ENCODE measurements around the gene CEP95. TPM values are rescaled to one million over a fixed set of nuclear protein-coding genes. Genes with fewer than 3 reads are reported as not detected.

Gene CEP95
- total RNA-seq, 1 experiment from 2014 or later, result 57.2 TPM

DNA sequence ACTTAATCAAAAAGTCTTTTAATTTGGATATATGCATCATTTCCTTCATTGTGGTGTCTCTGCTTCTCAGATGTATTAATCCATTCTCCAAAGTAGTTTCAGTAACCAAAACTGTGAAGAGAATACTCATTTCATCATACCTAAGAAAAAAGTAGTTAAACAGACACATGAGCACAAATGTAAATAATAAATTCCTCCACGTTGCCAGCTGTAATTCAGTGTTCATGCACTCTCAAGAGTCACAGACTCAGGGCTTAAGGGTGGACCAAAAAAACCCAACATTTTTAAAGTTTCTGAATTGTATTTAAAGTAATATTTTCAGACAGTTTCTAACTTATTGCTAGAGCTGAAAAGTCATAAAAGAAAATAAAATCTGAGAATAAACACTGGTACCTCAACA, 28.9 kb upstream of the CEP95 start:
- no peaks in the 10 kb centered on the region for H3K9me3 ChIP-seq (ENCODE audit: insufficient read depth, low read depth)
- H3K4me2 ChIP-seq, result no peak overlapping the region
- H3K9me2 ChIP-seq (ENCODE audit: insufficient read depth), result no peaks in the 10 kb centered on the region
- DNase-seq, result no peak
- ChIA-PET POLR2A (ENCODE audit: unreplicated experiment) (interaction anchor here (0.7 kb wide), 1 partner anchor 58 kb away, joined by 3 read pairs; no protein-coding TSS in a partner anchor), CTCF (no interaction called here)
- H2AFZ ChIP-seq, result no peak overlapping the region
- H3K4me3 ChIP-seq, result no peak overlapping the region
- H3K36me3 ChIP-seq (ENCODE audit: low read depth), result 0 out of 2 replicates have a peak, but pooled peaks cover 16% of the 10 kb centered on the region
- H3K27ac ChIP-seq, result no peak overlapping the region
- no TSS peak for BruUV-seq (replicated peaks)
- no peaks in the 10 kb centered on the region for H3K27me3 ChIP-seq (ENCODE audit: insufficient read depth, low read depth)
- no peaks in the 10 kb centered on the region for H3K79me2 ChIP-seq (ENCODE audit: low read depth)
- peaks cover 30% of the 10 kb centered on the region; the same call in 1 of the 2 replicates for H3F3A ChIP-seq (ENCODE audit: insufficient read depth, low read depth)
- no peak for TF ChIP-seq EZH2 (IDR thresholded peaks at IDR 0.05; ENCODE audit: low read depth)
- TF ChIP-seq, protein P1, sequence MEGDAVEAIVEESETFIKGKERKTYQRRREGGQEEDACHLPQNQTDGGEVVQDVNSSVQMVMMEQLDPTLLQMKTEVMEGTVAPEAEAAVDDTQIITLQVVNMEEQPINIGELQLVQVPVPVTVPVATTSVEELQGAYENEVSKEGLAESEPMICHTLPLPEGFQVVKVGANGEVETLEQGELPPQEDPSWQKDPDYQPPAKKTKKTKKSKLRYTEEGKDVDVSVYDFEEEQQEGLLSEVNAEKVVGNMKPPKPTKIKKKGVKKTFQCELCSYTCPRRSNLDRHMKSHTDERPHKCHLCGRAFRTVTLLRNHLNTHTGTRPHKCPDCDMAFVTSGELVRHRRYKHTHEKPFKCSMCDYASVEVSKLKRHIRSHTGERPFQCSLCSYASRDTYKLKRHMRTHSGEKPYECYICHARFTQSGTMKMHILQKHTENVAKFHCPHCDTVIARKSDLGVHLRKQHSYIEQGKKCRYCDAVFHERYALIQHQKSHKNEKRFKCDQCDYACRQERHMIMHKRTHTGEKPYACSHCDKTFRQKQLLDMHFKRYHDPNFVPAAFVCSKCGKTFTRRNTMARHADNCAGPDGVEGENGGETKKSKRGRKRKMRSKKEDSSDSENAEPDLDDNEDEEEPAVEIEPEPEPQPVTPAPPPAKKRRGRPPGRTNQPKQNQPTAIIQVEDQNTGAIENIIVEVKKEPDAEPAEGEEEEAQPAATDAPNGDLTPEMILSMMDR (conservative IDR thresholded peaks at IDR 0.05), result no peak
- no peaks in the 10 kb centered on the region; the same call in 1 of the 2 replicates for H4K20me1 ChIP-seq (ENCODE audit: insufficient read depth)
- intact Hi-C loops (cut with micrococcal nuclease; ENCODE audit: unreplicated experiment), result no loop called here
- H3K4me1 ChIP-seq (replicated peaks; ENCODE audit: insufficient read depth), result no peaks in the 10 kb centered on the region

GRCh38 chr17:64480951-64481350, 25.8 kb upstream of the CEP95 start:
- intact Hi-C loops (cut with micrococcal nuclease; ENCODE audit: unreplicated experiment), result no loop called here
- no peak overlapping the region for H2AFZ ChIP-seq
- POLR2A ChIA-PET (ENCODE audit: unreplicated experiment), result no interaction called here

DNA sequence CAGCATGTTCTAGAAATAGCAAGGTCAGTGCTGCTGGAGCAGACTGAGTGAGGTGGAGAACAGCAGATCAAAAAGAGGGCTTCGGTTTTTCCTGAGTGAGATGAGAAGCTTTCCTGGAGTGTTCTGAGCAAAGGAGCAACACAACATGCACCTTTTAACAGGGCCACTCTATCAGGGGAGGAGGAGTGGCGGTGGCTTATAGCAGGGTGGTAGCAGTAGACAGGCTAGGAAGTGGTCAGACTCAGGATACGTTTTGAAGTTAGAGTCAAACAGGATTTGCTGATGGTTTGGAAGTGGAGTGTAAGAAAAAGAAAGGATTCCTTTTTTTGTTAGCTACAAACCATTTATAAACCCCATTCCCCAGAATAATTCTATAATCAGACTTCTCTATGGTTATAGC, 22.4 kb upstream of the CEP95 start:
- intact Hi-C loops (cut with micrococcal nuclease; ENCODE audit: unreplicated experiment), result no loop called here
- TF ChIP-seq, protein P1 (conservative IDR thresholded peaks at IDR 0.05), result no peak
- TF ChIP-seq EZH2 (IDR thresholded peaks at IDR 0.05; ENCODE audit: low read depth), result no peak
- H3K4me2 ChIP-seq, result no peak overlapping the region
- no peak for DNase-seq
- H3K79me2 ChIP-seq (ENCODE audit: low read depth), result no peaks in the 10 kb centered on the region
- H2AFZ ChIP-seq, result no peak overlapping the region
- no peaks in the 10 kb centered on the region; the same call in 1 of the 2 replicates for H4K20me1 ChIP-seq (ENCODE audit: insufficient read depth)
- ChIA-PET POLR2A (ENCODE audit: unreplicated experiment) (interaction anchor here (0.6 kb wide), 1 partner anchor 69 kb away, joined by 4 read pairs; no protein-coding TSS in a partner anchor), CTCF (no interaction called here)
- H3K9me2 ChIP-seq (ENCODE audit: insufficient read depth), result no peaks in the 10 kb centered on the region
- BruUV-seq (replicated peaks), result no TSS peak
- H3F3A ChIP-seq (ENCODE audit: insufficient read depth, low read depth), result 0 out of 2 replicates have a peak, but pooled peaks cover 20% of the 10 kb centered on the region
- no peaks in the 10 kb centered on the region for H3K4me1 ChIP-seq (replicated peaks; ENCODE audit: insufficient read depth)
- 0 out of 2 replicates have a peak, but pooled peaks cover 8% of the 10 kb centered on the region for H3K36me3 ChIP-seq (ENCODE audit: low read depth)
- H3K4me3 ChIP-seq, result no peak overlapping the region
- H3K27me3 ChIP-seq (ENCODE audit: insufficient read depth, low read depth), result no peaks in the 10 kb centered on the region
- no peaks in the 10 kb centered on the region for H3K9me3 ChIP-seq (ENCODE audit: insufficient read depth, low read depth)
- H3K27ac ChIP-seq, result no peak overlapping the region

More at GRCh38 chr17:64480951-64481350, 25.8 kb upstream of the CEP95 start:
- H3K4me1 ChIP-seq (replicated peaks; ENCODE audit: insufficient read depth), result no peaks in the 10 kb centered on the region
- 0 out of 2 replicates have a peak, but pooled peaks cover 20% of the 10 kb centered on the region for H3K36me3 ChIP-seq (ENCODE audit: low read depth)
- no peaks in the 10 kb centered on the region for H3K27me3 ChIP-seq (ENCODE audit: insufficient read depth, low read depth)
- CTCF ChIA-PET, result interaction anchor here (1.1 kb wide), 1 partner anchor 10 kb away, joined by 3 read pairs; no protein-coding TSS in a partner anchor
- H3K27ac ChIP-seq, result no peak overlapping the region
- no peak for DNase-seq
- H3K9me2 ChIP-seq (ENCODE audit: insufficient read depth), result no peaks in the 10 kb centered on the region
- H4K20me1 ChIP-seq (ENCODE audit: insufficient read depth), result no peaks in the 10 kb centered on the region; the same call in 1 of the 2 replicates
- no TSS peak for BruUV-seq (replicated peaks)
- no peak for TF ChIP-seq EZH2 (IDR thresholded peaks at IDR 0.05; ENCODE audit: low read depth)
- TF ChIP-seq, protein P1 (conservative IDR thresholded peaks at IDR 0.05), result no peak
- no peak overlapping the region for H3K4me3 ChIP-seq
- no peaks in the 10 kb centered on the region for H3K79me2 ChIP-seq (ENCODE audit: low read depth)
- no peaks in the 10 kb centered on the region for H3K9me3 ChIP-seq (ENCODE audit: insufficient read depth, low read depth)
- H3K4me2 ChIP-seq, result no peak overlapping the region
- H3F3A ChIP-seq (ENCODE audit: insufficient read depth, low read depth), result peaks cover 28% of the 10 kb centered on the region; the same call in 1 of the 2 replicates

Data from PC-9 (cell line).